H9 (cell line): ENCODE measurements around the gene EIF4E1B. TPM values are rescaled to one million over a fixed set of nuclear protein-coding genes. Genes with fewer than 3 reads are reported as not detected.

ENCODE experiments used
- DNase-seq: peaks from one replicate; pipeline ENCODE4 v3.0.0-alpha.2; 2017
- H2AFZ ChIP-seq: one replicate; pipeline ENCODE4 v1.6.1; 2013; ENCODE audit warnings: mild to moderate bottlenecking, low read length, control low read depth, moderate library complexity
- H2AK5ac ChIP-seq: 2 replicates; pipeline ENCODE4 v1.6.1; 2013; ENCODE audit warnings: low read length, control low read depth, mixed read lengths; ENCODE audit not compliant: insufficient read length
- H2BK120ac ChIP-seq: one replicate; pipeline ENCODE4 v1.6.1; 2013; ENCODE audit warnings: low read depth, mild to moderate bottlenecking, low read length, control low read depth, inconsistent platforms; ENCODE audit not compliant: poor library complexity, severe bottlenecking
- H2BK12ac ChIP-seq: 2 replicates; pipeline ENCODE4 v1.6.1; 2013; ENCODE audit warnings: low read length, control low read depth, mixed read lengths, low read depth; ENCODE audit not compliant: insufficient read length
- H2BK15ac ChIP-seq: 2 replicates; pipeline ENCODE4 v1.6.1; 2013; ENCODE audit warnings: low read depth, low read length, control low read depth
- H2BK20ac ChIP-seq: one replicate; pipeline ENCODE4 v1.6.1; 2013; ENCODE audit warnings: low read depth, mild to moderate bottlenecking, low read length, control low read depth, inconsistent platforms; ENCODE audit not compliant: poor library complexity, severe bottlenecking
- H2BK5ac ChIP-seq: 2 replicates; pipeline ENCODE4 v1.6.1; 2013; ENCODE audit warnings: low read length, control low read depth, mixed read lengths; ENCODE audit not compliant: insufficient read length
- H3K14ac ChIP-seq: 2 replicates; pipeline ENCODE4 v1.6.1; 2013; ENCODE audit warnings: low read length, control low read depth; ENCODE audit not compliant: insufficient read depth
- H3K18ac ChIP-seq: 2 replicates; pipeline ENCODE4 v1.6.1; 2013; ENCODE audit warnings: low read depth, mild to moderate bottlenecking, mixed read lengths, low read length, control low read depth; ENCODE audit not compliant: insufficient read length
- H3K23ac ChIP-seq: 2 replicates; pipeline ENCODE4 v1.6.1; 2013; ENCODE audit warnings: low read length, control low read depth, mixed read lengths, low read depth; ENCODE audit not compliant: insufficient read length
- H3K23me2 ChIP-seq: 2 replicates; pipeline ENCODE4 v1.6.1; 2013; ENCODE audit warnings: low read depth, mild to moderate bottlenecking, mixed read lengths, low read length, control low read depth; ENCODE audit not compliant: insufficient read length, poor library complexity, severe bottlenecking
- H3K27ac ChIP-seq: 2 replicates; pipeline ENCODE4 v1.5.1; 2013; ENCODE audit warnings: low read length, control low read depth, mixed read lengths, low read depth; ENCODE audit not compliant: insufficient read length
- H3K27me3 ChIP-seq: 2 replicates; pipeline ENCODE4 v1.6.1; 2013; ENCODE audit warnings: low read length, control low read depth, inconsistent platforms; ENCODE audit not compliant: insufficient read depth
- H3K4ac ChIP-seq: 2 replicates; pipeline ENCODE4 v1.6.1; 2013; ENCODE audit warnings: low read depth, mild to moderate bottlenecking, control low read depth, inconsistent platforms, low read length, moderate library complexity
- H3K4me1 ChIP-seq: 2 replicates; pipeline ENCODE4 v1.6.1; 2013; ENCODE audit warnings: low read length, control low read depth, inconsistent platforms; ENCODE audit not compliant: insufficient read depth
- H3K4me2 ChIP-seq: 2 replicates; pipeline ENCODE4 v1.6.1; 2013; ENCODE audit warnings: low read length, control low read depth, mixed read lengths; ENCODE audit not compliant: insufficient read length, insufficient read depth
- H3K56ac ChIP-seq: 2 replicates; pipeline ENCODE4 v1.6.1; 2013; ENCODE audit warnings: low read depth, mild to moderate bottlenecking, mixed read lengths, low read length, control low read depth; ENCODE audit not compliant: insufficient read length
- H3K79me1 ChIP-seq: 2 replicates; pipeline ENCODE4 v1.6.1; 2013; ENCODE audit warnings: low read depth, mild to moderate bottlenecking, moderate library complexity, low read length, control low read depth, inconsistent platforms; ENCODE audit not compliant: insufficient read depth, poor library complexity, severe bottlenecking
- H3K79me2 ChIP-seq: 2 replicates; pipeline ENCODE4 v1.6.1; 2013; ENCODE audit warnings: low read length, control low read depth, inconsistent platforms; ENCODE audit not compliant: insufficient read depth
- H3K9ac ChIP-seq: 2 replicates; pipeline ENCODE4 v1.6.1; 2013; ENCODE audit warnings: low read length, control low read depth, mixed read lengths; ENCODE audit not compliant: insufficient read length; ENCODE audit errors: extremely low read depth
- H3K9me3 ChIP-seq: one replicate; pipeline ENCODE4 v1.6.1; 2013; ENCODE audit warnings: low read depth, low read length, inconsistent platforms; ENCODE audit not compliant: control insufficient read depth
- H3T11ph ChIP-seq: one replicate; pipeline ENCODE4 v1.6.1; 2013; ENCODE audit warnings: mild to moderate bottlenecking, low read length, control low read depth, inconsistent platforms
- H4K20me1 ChIP-seq: one replicate; pipeline ENCODE4 v1.6.1; 2013; ENCODE audit not compliant: control insufficient read depth, insufficient read length, insufficient read depth
- H4K5ac ChIP-seq: 2 replicates; pipeline ENCODE4 v1.6.1; 2013; ENCODE audit warnings: low read depth, mild to moderate bottlenecking, mixed read lengths, low read length, control low read depth; ENCODE audit not compliant: insufficient read length
- H4K8ac ChIP-seq: replicated peaks from 2 replicates; pipeline ENCODE4 v1.6.1; 2013; ENCODE audit warnings: low read length, control low read depth, mixed read lengths, low read depth; ENCODE audit not compliant: insufficient read length
- H4K91ac ChIP-seq: 2 replicates; pipeline ENCODE4 v1.6.1; 2013; ENCODE audit warnings: low read depth, mild to moderate bottlenecking, moderate library complexity, mixed read lengths, low read length, control low read depth; ENCODE audit not compliant: insufficient read length
- H3K27ac Mint-ChIP-seq, 3 experiments: 2 replicates in 2 of 3; 3 replicates in 1 of 3; pipeline ENCODE4 v1.8.0; 2020 to 2021; ENCODE audit warnings: mixed read lengths in 3 of 3, mild to moderate bottlenecking in 1 of 3, moderate library complexity in 1 of 3
- H3K27me3 Mint-ChIP-seq: 2 replicates; pipeline ENCODE4 v1.8.0; 2021; ENCODE audit warnings: low read depth, mild to moderate bottlenecking, moderate library complexity, mixed read lengths
- H3K36me3 Mint-ChIP-seq, 3 experiments: 2 replicates in 2 of 3; 3 replicates in 1 of 3; pipeline ENCODE4 v1.8.0; 2020 to 2021; ENCODE audit warnings: low read depth in 3 of 3, mixed read lengths in 3 of 3; ENCODE audit not compliant: insufficient read depth in 1 of 3
- H3K4me1 Mint-ChIP-seq, 2 experiments: 2 replicates each; pipeline ENCODE4 v1.8.0; 2020; ENCODE audit warnings: mixed read lengths in 2 of 2
- H3K4me3 Mint-ChIP-seq, 2 experiments: 2 replicates in 1 of 2; 3 replicates in 1 of 2; pipeline ENCODE4 v1.8.0; 2020 to 2021; ENCODE audit warnings: mild to moderate bottlenecking in 2 of 2, mixed read lengths in 2 of 2, moderate library complexity in 1 of 2
- H3K9me3 Mint-ChIP-seq, 2 experiments: 2 replicates in 1 of 2; 3 replicates in 1 of 2; pipeline ENCODE4 v1.8.0; 2020; ENCODE audit warnings: mild to moderate bottlenecking in 2 of 2, mixed read lengths in 2 of 2, moderate library complexity in 1 of 2
- CTCF ChIP-seq: fragments of 200-600 bp; sonication (generic); conservative IDR thresholded peaks from 3 replicates; pipeline ENCODE4 v1.8.0; 2021; ENCODE audit warnings: antibody characterized with exemption, mild to moderate bottlenecking
- WGBS: extraction: QIAGEN DNeasy Blood & Tissue Kit; methylation state at CpG from one replicate; pipeline ENCODE4 v1.1.7; 2013; ENCODE audit warnings: missing lambda C conversion rate, low lambda C conversion rate, mixed read lengths; ENCODE audit not compliant: insufficient read length; ENCODE audit errors: extremely low coverage; 5-methylcytosine and 5-hydroxymethylcytosine counted together
- total RNA-seq: library from RNA; stranded (reverse); gene quantifications from 2 replicates; pipeline ENCODE4 v1.2.1, GENCODE V29; 2021

Gene EIF4E1B
- total RNA-seq, 1 experiment from 2014 or later, result 1.3 TPM

DNA sequence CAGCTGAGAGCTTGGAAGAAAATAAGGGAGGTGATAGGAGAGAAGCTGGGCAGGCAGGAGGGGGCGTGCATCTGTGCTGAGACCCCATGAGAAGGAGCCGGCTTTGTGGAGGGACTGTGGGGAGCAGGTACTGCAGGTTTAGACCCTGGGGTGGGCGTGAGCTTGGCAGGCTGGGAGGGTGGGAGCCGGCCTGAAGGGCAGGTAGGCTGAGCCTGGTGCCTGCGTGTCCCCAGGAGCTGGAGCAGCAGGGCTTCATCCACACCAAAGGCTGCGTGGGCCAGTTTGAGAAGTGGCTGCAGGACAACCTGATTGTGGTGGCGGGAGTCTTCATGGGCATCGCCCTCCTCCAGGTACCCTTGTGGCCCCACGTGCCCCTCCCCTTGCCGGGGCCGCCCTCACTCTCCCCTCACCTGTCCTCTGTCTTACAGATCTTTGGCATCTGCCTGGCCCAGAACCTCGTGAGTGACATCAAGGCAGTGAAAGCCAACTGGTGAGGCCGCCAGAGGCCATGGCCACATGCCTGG, 26.1 kb downstream of the EIF4E1B start:
- Histone ChIP-seq H4K8ac (no peak overlapping the region), H2AFZ (no peak overlapping the region), H3K4ac (no peak overlapping the region), H2BK20ac (no peak overlapping the region), H2BK15ac (no peak overlapping the region), H2AK5ac (no peak overlapping the region), H3K4me1 (no peaks in the 10 kb centered on the region), H3K79me1 (no peaks in the 10 kb centered on the region), H2BK5ac (no peak overlapping the region), H3K9me3 (no peaks in the 10 kb centered on the region), H3K4me2 (no peak overlapping the region), H4K91ac (no peak overlapping the region), H3K23me2 (no peaks in the 10 kb centered on the region), H3K27me3 (no peaks in the 10 kb centered on the region), H3K9ac (no peak overlapping the region), H3K79me2 (no peaks in the 10 kb centered on the region), H2BK120ac (no peak overlapping the region), H3K23ac (no peak overlapping the region), H3K56ac (no peak overlapping the region), H4K20me1 (no peaks in the 10 kb centered on the region), H3K18ac (no peak overlapping the region), H3K27ac (no peak overlapping the region), H3T11ph (no peak overlapping the region), H3K14ac (no peak overlapping the region), H4K5ac (no peak overlapping the region), H2BK12ac (no peak overlapping the region)
- WGBS, result no CpG with 5 or more reads among the region's 13 CpGs
- Mint-ChIP-seq H3K4me1 (peaks cover 8 to 15% of the 10 kb centered on the region in 2 experiments), H3K36me3 (peaks cover 5 to 36% (median 23%) of the 10 kb centered on the region in 3 experiments; a peak in 6 of 7 replicates), H3K27ac (peak overlapping the region in 1 of 3 experiments; percentile 12; a peak in 2 of 7 replicates), H3K9me3 (no peaks in the 10 kb centered on the region), H3K4me3 (peak overlapping the region in 1 of 2 experiments; percentile 26; a peak in 1 of 5 replicates), H3K27me3 (no peaks in the 10 kb centered on the region; the same call in 1 of the 2 replicates)
- no peak for DNase-seq
- TF ChIP-seq CTCF, result no peak
